Endothelial cell of umbilical vein (primary cell): Measurements from ENCODE around the gene EYS.

Experiments used
- EZH2 ChIP-seq: IDR thresholded peaks from 2 replicates; pipeline ENCODE4 v1.6.1; 2012; ENCODE audit warnings: borderline replicate concordance, low read depth, mild to moderate bottlenecking, moderate library complexity, low read length, inconsistent platforms; ENCODE audit not compliant: severe bottlenecking
- FOS ChIP-seq: IDR thresholded peaks from 2 replicates; pipeline ENCODE4 v1.6.1; 2011; ENCODE audit warnings: mild to moderate bottlenecking, low read length, moderate library complexity, borderline replicate concordance; ENCODE audit not compliant: insufficient read depth
- GATA2 ChIP-seq: IDR thresholded peaks from 2 replicates; pipeline ENCODE4 v1.7.0; 2011; ENCODE audit warnings: low read depth, mild to moderate bottlenecking, moderate library complexity, mixed read lengths, low read length; ENCODE audit not compliant: insufficient read length, insufficient read depth
- JUN ChIP-seq: IDR thresholded peaks from 2 replicates; pipeline ENCODE4 v1.6.1; 2011; ENCODE audit warnings: borderline replicate concordance, low read depth; ENCODE audit not compliant: insufficient read length, insufficient read depth
- MYC ChIP-seq: IDR thresholded peaks from one replicate; pipeline ENCODE4 v1.6.1; 2011; ENCODE audit warnings: mild to moderate bottlenecking, low read depth, low read length
- POLR2A ChIP-seq: IDR thresholded peaks from 2 replicates; pipeline ENCODE4 v1.6.1; 2012; ENCODE audit warnings: low read depth, mild to moderate bottlenecking, control low read depth, low read length
- POLR2AphosphoS5 ChIP-seq: IDR thresholded peaks from 2 replicates; pipeline ENCODE4 v1.6.1; 2012; ENCODE audit warnings: low read depth, mild to moderate bottlenecking, control low read depth, low read length, moderate library complexity; ENCODE audit not compliant: insufficient read depth
- TF ChIP-seq, protein P1 (sequence below), 2 donors: IDR thresholded peaks; 1 replicate in 1 of 2; 2 replicates in 1 of 2; pipeline ENCODE4 v1.5.1; 2011; ENCODE audit warnings: low read length in 2 of 2, mild to moderate bottlenecking in 2 of 2, moderate library complexity in 2 of 2, control low read depth in 1 of 2, inconsistent platforms in 1 of 2, low read depth in 1 of 2; ENCODE audit not compliant: insufficient read depth in 1 of 2; ENCODE audit errors: extremely low read depth in 1 of 2
- TF ChIP-seq, protein P2 (sequence below): IDR thresholded peaks from 2 replicates; pipeline ENCODE4 v1.6.1; 2011; ENCODE audit not compliant: insufficient read depth, insufficient read length

DNA sequence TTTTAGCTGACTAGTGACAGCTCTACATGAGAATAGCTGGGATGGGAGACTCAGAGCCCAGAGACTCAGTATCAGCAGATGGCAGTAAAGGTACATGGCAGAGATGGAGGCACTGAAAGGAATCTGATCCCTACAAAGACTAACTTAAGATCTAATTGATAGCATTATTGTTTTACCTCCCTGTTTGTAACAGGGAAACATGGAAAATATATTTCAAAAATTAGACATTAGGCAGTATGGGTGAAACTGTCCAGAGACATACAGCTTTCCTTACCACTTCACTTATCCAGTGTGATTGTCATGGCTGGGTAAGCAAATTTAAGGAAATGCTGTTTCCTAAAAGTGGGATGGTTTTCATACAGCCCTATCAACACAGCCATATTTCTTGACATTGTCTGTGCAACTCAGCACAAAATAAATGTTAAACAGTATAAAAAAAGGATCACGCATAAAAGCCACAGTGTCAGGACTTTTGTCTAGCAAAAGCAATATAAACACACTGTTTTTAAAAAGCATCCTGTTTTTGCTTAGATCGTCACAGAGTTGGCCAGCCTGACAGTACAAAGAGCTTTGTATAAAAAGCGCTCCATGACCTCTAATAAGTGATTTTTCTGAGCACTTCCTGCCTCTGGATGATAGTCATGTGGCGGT lies 1694.5 kb downstream of the EYS start:
- TF ChIP-seq, protein P1, sequence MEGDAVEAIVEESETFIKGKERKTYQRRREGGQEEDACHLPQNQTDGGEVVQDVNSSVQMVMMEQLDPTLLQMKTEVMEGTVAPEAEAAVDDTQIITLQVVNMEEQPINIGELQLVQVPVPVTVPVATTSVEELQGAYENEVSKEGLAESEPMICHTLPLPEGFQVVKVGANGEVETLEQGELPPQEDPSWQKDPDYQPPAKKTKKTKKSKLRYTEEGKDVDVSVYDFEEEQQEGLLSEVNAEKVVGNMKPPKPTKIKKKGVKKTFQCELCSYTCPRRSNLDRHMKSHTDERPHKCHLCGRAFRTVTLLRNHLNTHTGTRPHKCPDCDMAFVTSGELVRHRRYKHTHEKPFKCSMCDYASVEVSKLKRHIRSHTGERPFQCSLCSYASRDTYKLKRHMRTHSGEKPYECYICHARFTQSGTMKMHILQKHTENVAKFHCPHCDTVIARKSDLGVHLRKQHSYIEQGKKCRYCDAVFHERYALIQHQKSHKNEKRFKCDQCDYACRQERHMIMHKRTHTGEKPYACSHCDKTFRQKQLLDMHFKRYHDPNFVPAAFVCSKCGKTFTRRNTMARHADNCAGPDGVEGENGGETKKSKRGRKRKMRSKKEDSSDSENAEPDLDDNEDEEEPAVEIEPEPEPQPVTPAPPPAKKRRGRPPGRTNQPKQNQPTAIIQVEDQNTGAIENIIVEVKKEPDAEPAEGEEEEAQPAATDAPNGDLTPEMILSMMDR (IDR thresholded peaks at IDR 0.05; ENCODE audit: extremely low read depth in 1 of 2, insufficient read depth in 1 of 2, low read depth in 1 of 2, low read length in 2 of 2), result no peak
- TF ChIP-seq MYC (no peak), POLR2A (no peak), POLR2AphosphoS5 (no peak), EZH2 (no peak), FOS (no peak), GATA2 (no peak), JUN (no peak)
- TF ChIP-seq, protein P2, sequence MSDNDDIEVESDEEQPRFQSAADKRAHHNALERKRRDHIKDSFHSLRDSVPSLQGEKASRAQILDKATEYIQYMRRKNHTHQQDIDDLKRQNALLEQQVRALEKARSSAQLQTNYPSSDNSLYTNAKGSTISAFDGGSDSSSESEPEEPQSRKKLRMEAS, result no peak
